ENCODE data around the gene ATF7. TPM values are rescaled to one million over a fixed set of nuclear protein-coding genes. Genes with fewer than 3 reads are reported as not detected.

ATF7 gene
- total RNA-seq, 1 experiment from 2014 or later = 24.7 TPM

DNA sequence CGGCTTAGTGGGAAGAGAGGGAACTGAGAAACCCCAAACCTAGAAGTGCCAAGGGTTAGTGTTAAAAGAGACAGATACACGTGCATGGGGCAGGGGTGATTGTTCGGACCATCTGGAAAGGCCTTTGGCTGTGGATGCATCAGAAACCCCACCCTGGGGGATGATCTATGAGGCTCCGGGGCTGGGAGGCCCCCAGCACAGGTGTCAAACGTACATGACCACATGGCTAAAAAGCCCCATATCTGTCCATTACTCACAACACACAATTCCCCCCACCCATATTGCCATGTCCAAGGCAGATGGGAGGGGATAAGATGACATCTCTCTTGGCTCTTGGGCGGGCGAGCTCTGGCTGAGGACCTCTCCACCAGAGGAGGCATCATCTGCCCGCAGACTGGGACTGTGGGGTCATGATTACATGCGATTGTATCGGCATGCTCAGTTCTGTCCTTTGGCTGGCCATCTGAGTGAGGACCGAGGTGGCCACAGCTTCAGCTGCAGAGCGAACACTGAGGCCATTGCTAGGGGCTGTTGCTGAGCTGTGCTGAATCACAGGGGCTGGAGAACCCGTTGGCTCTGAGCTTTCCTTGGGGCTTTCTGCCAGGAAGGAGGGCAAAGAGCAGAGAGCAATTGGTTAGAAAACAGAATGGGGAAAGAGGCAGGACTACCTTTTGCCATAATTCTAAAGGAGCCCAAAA, 109.3 kb downstream of the ATF7 start:
- no peaks in the 10 kb centered on the region for H3K79me2 ChIP-seq (ENCODE audit: low read depth)
- no peaks in the 10 kb centered on the region; the same call in 1 of the 2 replicates for H4K20me1 ChIP-seq (ENCODE audit: insufficient read depth)
- CTCF ChIA-PET = interaction anchor here (0.7 kb wide), 1 partner anchor 171 kb away, joined by 3 read pairs; no protein-coding TSS in a partner anchor
- H3K36me3 ChIP-seq (ENCODE audit: low read depth) = no peaks in the 10 kb centered on the region
- no peak overlapping the region for H3K27ac ChIP-seq
- no peaks in the 10 kb centered on the region for H3K9me3 ChIP-seq (ENCODE audit: insufficient read depth, low read depth)
- no peak overlapping the region for H2AFZ ChIP-seq
- no peak overlapping the region for H3K4me2 ChIP-seq
- H3K9me2 ChIP-seq (ENCODE audit: insufficient read depth) = no peaks in the 10 kb centered on the region
- no peaks in the 10 kb centered on the region for H3K4me1 ChIP-seq (replicated peaks; ENCODE audit: insufficient read depth)
- H3K27me3 ChIP-seq (ENCODE audit: insufficient read depth, low read depth) = no peaks in the 10 kb centered on the region
- no peaks in the 10 kb centered on the region for H3F3A ChIP-seq (ENCODE audit: insufficient read depth, low read depth)
- DNase-seq = no peak
- POLR2A ChIA-PET (ENCODE audit: unreplicated experiment) = interaction anchor here (0.6 kb wide), 2 partner anchors 84 to 452 kb away, joined by 3 to 4 read pairs; no protein-coding TSS in a partner anchor
- intact Hi-C loops (cut with micrococcal nuclease; ENCODE audit: unreplicated experiment) = no loop called here
- BruUV-seq (replicated peaks) = no TSS peak
- H3K4me3 ChIP-seq = no peak overlapping the region
- TF ChIP-seq CTCF (conservative IDR thresholded peaks at IDR 0.05) = no peak
- no peak for TF ChIP-seq EZH2 (IDR thresholded peaks at IDR 0.05; ENCODE audit: low read depth)

DNA sequence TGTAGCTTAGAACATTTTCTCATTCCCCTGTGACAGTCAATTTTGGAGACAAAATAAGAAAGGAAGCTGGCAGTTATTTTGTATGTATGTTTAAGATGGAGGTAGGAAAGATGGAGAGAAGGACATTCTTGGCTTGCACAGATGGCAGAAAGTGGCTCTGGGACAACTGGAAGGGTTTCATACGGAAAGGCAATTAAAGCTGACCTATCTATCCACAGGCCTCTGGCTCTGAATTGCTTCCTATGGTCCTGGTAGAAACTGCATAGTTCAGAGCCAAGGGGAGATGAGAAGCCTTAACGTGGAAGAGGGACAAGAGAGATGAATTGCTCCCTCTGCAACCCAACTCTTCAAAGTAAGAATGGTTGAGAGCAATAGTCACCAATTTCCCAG, 110.9 kb downstream of the ATF7 start:
- no peak overlapping the region for H3K27ac ChIP-seq
- H3K4me1 ChIP-seq (replicated peaks; ENCODE audit: insufficient read depth) = no peaks in the 10 kb centered on the region
- H3K36me3 ChIP-seq (ENCODE audit: low read depth) = no peaks in the 10 kb centered on the region
- DNase-seq = no peak
- TF ChIP-seq EZH2 (IDR thresholded peaks at IDR 0.05; ENCODE audit: low read depth) (no peak), CTCF (conservative IDR thresholded peaks at IDR 0.05) (no peak)
- no peaks in the 10 kb centered on the region for H3K9me2 ChIP-seq (ENCODE audit: insufficient read depth)
- CTCF ChIA-PET = no interaction called here
- H3F3A ChIP-seq (ENCODE audit: insufficient read depth, low read depth) = no peaks in the 10 kb centered on the region
- H3K27me3 ChIP-seq (ENCODE audit: insufficient read depth, low read depth) = no peaks in the 10 kb centered on the region
- no peaks in the 10 kb centered on the region for H3K9me3 ChIP-seq (ENCODE audit: insufficient read depth, low read depth)
- intact Hi-C loops (cut with micrococcal nuclease; ENCODE audit: unreplicated experiment) = no loop called here
- H4K20me1 ChIP-seq (ENCODE audit: insufficient read depth) = no peaks in the 10 kb centered on the region
- no peaks in the 10 kb centered on the region for H3K79me2 ChIP-seq (ENCODE audit: low read depth)
- H2AFZ ChIP-seq = no peak overlapping the region
- POLR2A ChIA-PET (ENCODE audit: unreplicated experiment) = interaction anchor here (0.6 kb wide), 1 partner anchor 136 kb away, joined by 5 read pairs; no protein-coding TSS in a partner anchor
- no TSS peak for BruUV-seq (replicated peaks)
- H3K4me2 ChIP-seq = no peak overlapping the region
- H3K4me3 ChIP-seq = no peak overlapping the region

DNA sequence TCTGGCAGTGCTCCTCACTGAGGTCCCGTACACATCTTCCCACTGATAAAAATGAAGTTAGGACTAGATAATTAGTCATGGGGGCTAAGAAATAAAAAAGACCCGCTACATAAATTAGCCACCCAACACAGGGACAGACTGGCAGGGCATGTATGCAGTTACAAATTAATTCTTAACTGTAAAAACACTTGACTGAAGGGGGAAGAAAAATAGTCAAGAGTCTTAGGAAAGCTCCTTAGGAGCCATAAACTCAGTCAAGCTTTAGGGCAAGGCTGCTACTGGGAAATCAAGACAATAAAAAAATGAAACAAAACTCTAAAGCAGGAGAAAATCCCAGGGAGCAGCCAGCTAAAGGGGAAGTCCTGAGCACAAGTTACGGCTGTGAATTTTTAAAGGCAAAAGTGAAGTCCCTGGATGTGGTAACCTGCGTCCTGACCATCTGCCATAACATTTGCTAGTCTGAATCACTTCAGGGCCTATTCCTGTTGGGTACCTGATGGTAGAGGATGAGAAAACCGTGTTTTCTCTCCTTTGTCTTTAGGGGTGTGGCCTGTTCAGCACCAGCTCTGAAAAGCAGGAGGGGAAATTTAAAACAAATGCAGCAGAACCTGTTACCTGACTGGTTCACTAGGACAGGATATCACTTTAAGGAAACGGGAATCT, 111.4 kb downstream of the ATF7 start:
- CTCF ChIA-PET = no interaction called here
- H3K36me3 ChIP-seq (ENCODE audit: low read depth) = no peaks in the 10 kb centered on the region
- intact Hi-C loops (cut with micrococcal nuclease; ENCODE audit: unreplicated experiment) = no loop called here
- H3K4me3 ChIP-seq = no peak overlapping the region
- BruUV-seq (replicated peaks) = no TSS peak
- H3K79me2 ChIP-seq (ENCODE audit: low read depth) = no peaks in the 10 kb centered on the region
- no peak overlapping the region for H2AFZ ChIP-seq
- no peaks in the 10 kb centered on the region for H3K4me1 ChIP-seq (replicated peaks; ENCODE audit: insufficient read depth)
- no peaks in the 10 kb centered on the region for H3F3A ChIP-seq (ENCODE audit: insufficient read depth, low read depth)
- POLR2A ChIA-PET (ENCODE audit: unreplicated experiment) = interaction anchor here (0.6 kb wide), 3 partner anchors 14 to 169 kb away, joined by 3 to 5 read pairs (median 3); no protein-coding TSS in a partner anchor
- H3K27me3 ChIP-seq (ENCODE audit: insufficient read depth, low read depth) = no peaks in the 10 kb centered on the region
- H4K20me1 ChIP-seq (ENCODE audit: insufficient read depth) = no peaks in the 10 kb centered on the region
- no peak overlapping the region for H3K4me2 ChIP-seq
- no peak overlapping the region for H3K27ac ChIP-seq
- H3K9me3 ChIP-seq (ENCODE audit: insufficient read depth, low read depth) = no peaks in the 10 kb centered on the region
- H3K9me2 ChIP-seq (ENCODE audit: insufficient read depth) = no peaks in the 10 kb centered on the region
- TF ChIP-seq EZH2 (IDR thresholded peaks at IDR 0.05; ENCODE audit: low read depth) (no peak), CTCF (conservative IDR thresholded peaks at IDR 0.05) (no peak)
- DNase-seq = no peak

All from PC-9 (cell line).